SK-N-SH (cell line): ENCODE data around the gene ZNF441. TPM values are rescaled to one million over a fixed set of nuclear protein-coding genes. Genes with fewer than 3 reads are reported as not detected.

Experiments used
- CTCF ChIA-PET: fragments of 300-600, 350-600 bp; formaldehyde crosslinking; extraction: SDS; loops from one replicate; lab custom pipeline; 2021; lab: Yijun Ruan, JAX
- POLR2A ChIA-PET: fragments of 350-600 bp; sonication (Branson Sonifier 250); formaldehyde crosslinking; extraction: SDS; loops from one replicate; lab custom pipeline; 2020; ENCODE audit warnings: antibody characterized with exemption, inconsistent platforms; lab: Yijun Ruan, JAX
- DNase-seq: peaks from one replicate; pipeline ENCODE4 v3.0.0; 2012
- H2AFZ ChIP-seq: fragments of 200-600 bp; sonication (generic); 2 replicates; pipeline ENCODE4 v1.8.1; 2016; ENCODE audit warnings: antibody characterized with exemption, mild to moderate bottlenecking, low read depth
- H3F3A ChIP-seq: fragments of 200-600 bp; sonication (generic); replicated peaks from 2 replicates; pipeline ENCODE3; 2016; ENCODE audit warnings: antibody characterized with exemption, mild to moderate bottlenecking; ENCODE audit not compliant: insufficient read depth
- H3K27ac ChIP-seq, 2 experiments: fragments of 200-500 bp in 1 of 2; fragments of 200-600 bp in 1 of 2; sonication (Bioruptor generic) in 1 of 2; sonication (generic), shearing (Covaris generic) in 1 of 2; 2 replicates each; pipeline versions ENCODE4 v1.5.1 to v1.6.1; 2014 to 2016; ENCODE audit warnings: low read depth in 2 of 2, inconsistent platforms in 1 of 2, low read length in 1 of 2, mild to moderate bottlenecking in 1 of 2, mixed read lengths in 1 of 2
- H3K27me3 ChIP-seq: fragments of 200-600 bp; sonication (generic), shearing (Covaris generic); 2 replicates; pipeline ENCODE4 v1.6.1; 2016; ENCODE audit warnings: mixed run types; ENCODE audit not compliant: insufficient read depth
- H3K36me3 ChIP-seq, 2 experiments: fragments of 200-500 bp in 1 of 2; fragments of 200-600 bp in 1 of 2; sonication (Bioruptor generic) in 1 of 2; sonication (generic) in 1 of 2; replicated peaks in 1 of 2; 2 replicates each; pipeline versions ENCODE3 to v1.5.1; 2014 to 2016; ENCODE audit warnings: low read length in 1 of 2, mild to moderate bottlenecking in 1 of 2; ENCODE audit not compliant: insufficient read depth in 2 of 2, control insufficient read depth in 1 of 2
- H3K4me1 ChIP-seq, 2 experiments: fragments of 200-500 bp in 1 of 2; fragments of 200-600 bp in 1 of 2; sonication (Bioruptor generic) in 1 of 2; sonication (generic), shearing (Covaris generic) in 1 of 2; 2 replicates each; pipeline versions ENCODE4 v1.5.1 to v1.6.1; 2014 to 2016; ENCODE audit warnings: low read depth in 1 of 2, low read length in 1 of 2, mixed run types in 1 of 2; ENCODE audit not compliant: insufficient read depth in 2 of 2, control insufficient read depth in 1 of 2
- H3K4me2 ChIP-seq: fragments of 200-600 bp; sonication (generic), shearing (Covaris generic); 2 replicates; pipeline ENCODE4 v1.6.1; 2017; ENCODE audit warnings: mixed run types
- H3K4me3 ChIP-seq, 2 experiments: fragments of 200-500 bp in 1 of 2; fragments of 200-600 bp in 1 of 2; sonication (Bioruptor generic) in 1 of 2; sonication (generic), shearing (Covaris generic) in 1 of 2; 2 replicates each; pipeline versions ENCODE4 v1.5.1 to v1.8.1; 2014 to 2016; ENCODE audit warnings: low read depth in 2 of 2, inconsistent platforms in 1 of 2, low read length in 1 of 2, mild to moderate bottlenecking in 1 of 2, mixed read lengths in 1 of 2, moderate library complexity in 1 of 2
- H3K79me2 ChIP-seq: fragments of 200-600 bp; sonication (generic); 2 replicates; pipeline ENCODE4 v1.8.1; 2017; ENCODE audit warnings: mild to moderate bottlenecking; ENCODE audit not compliant: insufficient read depth
- H3K9ac ChIP-seq: fragments of 200-600 bp; sonication (generic); 2 replicates; pipeline ENCODE4 v1.6.1; 2017; ENCODE audit warnings: mixed run types
- H3K9me2 ChIP-seq: fragments of 200-600 bp; sonication (generic); 2 replicates; pipeline ENCODE4 v1.6.1; 2017; ENCODE audit warnings: mixed run types
- H3K9me3 ChIP-seq: fragments of 200-600 bp; sonication (generic); 2 replicates; pipeline ENCODE4 v1.6.1; 2017; ENCODE audit warnings: mixed run types, mild to moderate bottlenecking, moderate library complexity
- H4K20me1 ChIP-seq: fragments of 200-600 bp; sonication (generic); 2 replicates; pipeline ENCODE4 v1.6.1; 2017; ENCODE audit warnings: mild to moderate bottlenecking, mixed run types; ENCODE audit not compliant: insufficient read depth
- CTCF ChIP-seq: fragments of 200-600 bp; sonication (generic); IDR thresholded peaks from 2 replicates; pipeline ENCODE4 v1.6.1; 2017; ENCODE audit warnings: antibody characterized with exemption, mild to moderate bottlenecking, moderate library complexity
- ELF1 ChIP-seq: IDR thresholded peaks from 2 replicates; pipeline ENCODE4 v1.4.0; 2012
- EP300 ChIP-seq, 2 experiments: IDR thresholded peaks; 2 replicates each; pipeline versions ENCODE4 v1.4.0 to v1.6.1; 2012; ENCODE audit warnings: borderline replicate concordance in 1 of 2, low read depth in 1 of 2, low read length in 1 of 2
- MAX ChIP-seq: IDR thresholded peaks from 2 replicates; pipeline ENCODE4 v1.4.0; 2012; ENCODE audit warnings: low read depth
- NRF1 ChIP-seq: IDR thresholded peaks from 2 replicates; pipeline ENCODE4 v1.6.1; 2012; ENCODE audit warnings: low read depth, mild to moderate bottlenecking, low read length
- POLR2AphosphoS5 ChIP-seq: IDR thresholded peaks from 2 replicates; pipeline ENCODE4 v1.6.1; 2012; ENCODE audit warnings: low read depth, low read length
- RAD21 ChIP-seq: IDR thresholded peaks from 2 replicates; pipeline ENCODE4 v1.6.1; 2012; ENCODE audit warnings: mild to moderate bottlenecking, low read length
- RCOR1 ChIP-seq: fragments of 150-350 bp; IDR thresholded peaks from 2 replicates; pipeline ENCODE4 v1.6.1; 2017; ENCODE audit warnings: antibody characterized with exemption, low read length
- RFX5 ChIP-seq: IDR thresholded peaks from 2 replicates; pipeline ENCODE4 v1.6.1; 2012; ENCODE audit warnings: mild to moderate bottlenecking, improper control_type of control experiment, low read length
- SIN3A ChIP-seq: IDR thresholded peaks from 2 replicates; pipeline ENCODE4 v1.6.1; 2012; ENCODE audit warnings: low read depth, mild to moderate bottlenecking, low read length, moderate library complexity, borderline replicate concordance
- SMC3 ChIP-seq: IDR thresholded peaks from 2 replicates; pipeline ENCODE4 v1.6.1; 2012; ENCODE audit warnings: low read depth, low read length, improper control_type of control experiment
- TAF1 ChIP-seq: IDR thresholded peaks from 2 replicates; pipeline ENCODE4 v1.6.1; 2012; ENCODE audit warnings: low read depth, mild to moderate bottlenecking, low read length, moderate library complexity, borderline replicate concordance
- TCF12 ChIP-seq: IDR thresholded peaks from 2 replicates; pipeline ENCODE4 v1.4.0; 2012
- USF1 ChIP-seq: IDR thresholded peaks from 2 replicates; pipeline ENCODE4 v1.4.0; 2012; ENCODE audit warnings: low read depth, borderline replicate concordance
- YY1 ChIP-seq: IDR thresholded peaks from 2 replicates; pipeline ENCODE4 v1.4.0; 2012; ENCODE audit warnings: low read depth, mild to moderate bottlenecking
- WGBS: methylation state at CpG from one replicate; pipeline ENCODE4 v1.1.6; 2017; ENCODE audit warnings: low lambda C conversion rate; 5-methylcytosine and 5-hydroxymethylcytosine counted together
- polyA plus RNA-seq, 3 experiments: library from polyadenylated mRNA; depleted of rRNA; stranded (reverse); fragments of >200 nt; gene quantifications; 2 replicates each; pipeline ENCODE4 v1.2.3, GENCODE V29; 2012
- TF ChIP-seq, protein P1 (sequence below): fragments of 150-350 bp; IDR thresholded peaks from 2 replicates; pipeline ENCODE4 v1.6.1; 2016; ENCODE audit warnings: mild to moderate bottlenecking, low read depth, low read length
- TF ChIP-seq, protein P2 (sequence below): IDR thresholded peaks from 2 replicates; pipeline ENCODE4 v1.4.0; 2012; ENCODE audit warnings: low read depth, borderline replicate concordance
- TF ChIP-seq, protein P3 (sequence below): IDR thresholded peaks from 2 replicates; pipeline ENCODE4 v1.6.1; 2012; ENCODE audit warnings: mild to moderate bottlenecking, low read depth, low read length, moderate library complexity

Gene ZNF441
- polyA plus RNA-seq, 1 of the 3 experiments (the other 2 are of a cell fraction) = 3.2 TPM

DNA sequence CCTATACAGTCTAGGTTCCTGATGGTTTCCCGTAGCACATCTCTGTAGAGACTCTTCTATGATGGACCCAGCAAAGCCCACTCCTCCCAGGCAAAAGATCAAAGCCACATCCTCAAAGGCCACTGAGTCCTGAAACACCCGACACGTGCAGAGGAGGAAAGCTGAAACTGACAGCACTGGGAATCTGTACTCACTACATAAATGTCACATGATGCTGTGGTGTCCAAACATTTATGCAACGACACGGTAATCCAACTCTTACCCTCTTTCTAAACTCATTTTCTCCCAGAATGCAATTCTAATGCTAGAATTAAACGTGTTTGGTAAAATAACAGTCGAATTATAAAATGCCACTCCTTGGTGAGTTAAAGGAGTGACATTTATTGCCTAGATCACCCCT lies 7.0 kb upstream of the ZNF441 start:
- H4K20me1 ChIP-seq = no peaks in the 10 kb centered on the region
- no peak overlapping the region for H3K4me2 ChIP-seq
- POLR2A ChIA-PET = no interaction called here
- 13% methylated on average over 7 of the region's 7 CpGs for WGBS
- no peak overlapping the region for H3K4me3 ChIP-seq
- H3K27me3 ChIP-seq = no peaks in the 10 kb centered on the region
- no peaks in the 10 kb centered on the region for H3K9me3 ChIP-seq
- DNase-seq = no peak
- CTCF ChIA-PET = no interaction called here
- no peak overlapping the region for H3K27ac ChIP-seq
- H3K79me2 ChIP-seq = no peaks in the 10 kb centered on the region
- no peaks in the 10 kb centered on the region for H3F3A ChIP-seq
- H3K36me3 ChIP-seq = no peaks in the 10 kb centered on the region
- no peak overlapping the region for H2AFZ ChIP-seq
- no peaks in the 10 kb centered on the region for H3K9me2 ChIP-seq
- TF ChIP-seq RAD21 (no peak), TCF12 (no peak), TAF1 (no peak), SIN3A (no peak), MAX (no peak), RCOR1 (no peak), CTCF (no peak), USF1 (no peak), POLR2AphosphoS5 (no peak), NRF1 (no peak), EP300 (IDR thresholded peaks at IDR 0.05; ENCODE audit: borderline replicate concordance in 1 of 2, low read depth in 1 of 2, low read length in 1 of 2) (no peak), RFX5 (no peak), YY1 (no peak), SMC3 (no peak), ELF1 (no peak)
- TF ChIP-seq, protein P1, sequence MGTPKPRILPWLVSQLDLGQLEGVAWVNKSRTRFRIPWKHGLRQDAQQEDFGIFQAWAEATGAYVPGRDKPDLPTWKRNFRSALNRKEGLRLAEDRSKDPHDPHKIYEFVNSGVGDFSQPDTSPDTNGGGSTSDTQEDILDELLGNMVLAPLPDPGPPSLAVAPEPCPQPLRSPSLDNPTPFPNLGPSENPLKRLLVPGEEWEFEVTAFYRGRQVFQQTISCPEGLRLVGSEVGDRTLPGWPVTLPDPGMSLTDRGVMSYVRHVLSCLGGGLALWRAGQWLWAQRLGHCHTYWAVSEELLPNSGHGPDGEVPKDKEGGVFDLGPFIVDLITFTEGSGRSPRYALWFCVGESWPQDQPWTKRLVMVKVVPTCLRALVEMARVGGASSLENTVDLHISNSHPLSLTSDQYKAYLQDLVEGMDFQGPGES = no peak
- TF ChIP-seq, protein P2, sequence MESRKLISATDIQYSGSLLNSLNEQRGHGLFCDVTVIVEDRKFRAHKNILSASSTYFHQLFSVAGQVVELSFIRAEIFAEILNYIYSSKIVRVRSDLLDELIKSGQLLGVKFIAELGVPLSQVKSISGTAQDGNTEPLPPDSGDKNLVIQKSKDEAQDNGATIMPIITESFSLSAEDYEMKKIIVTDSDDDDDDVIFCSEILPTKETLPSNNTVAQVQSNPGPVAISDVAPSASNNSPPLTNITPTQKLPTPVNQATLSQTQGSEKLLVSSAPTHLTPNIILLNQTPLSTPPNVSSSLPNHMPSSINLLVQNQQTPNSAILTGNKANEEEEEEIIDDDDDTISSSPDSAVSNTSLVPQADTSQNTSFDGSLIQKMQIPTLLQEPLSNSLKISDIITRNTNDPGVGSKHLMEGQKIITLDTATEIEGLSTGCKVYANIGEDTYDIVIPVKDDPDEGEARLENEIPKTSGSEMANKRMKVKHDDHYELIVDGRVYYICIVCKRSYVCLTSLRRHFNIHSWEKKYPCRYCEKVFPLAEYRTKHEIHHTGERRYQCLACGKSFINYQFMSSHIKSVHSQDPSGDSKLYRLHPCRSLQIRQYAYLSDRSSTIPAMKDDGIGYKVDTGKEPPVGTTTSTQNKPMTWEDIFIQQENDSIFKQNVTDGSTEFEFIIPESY = no peak
- TF ChIP-seq, protein P3, sequence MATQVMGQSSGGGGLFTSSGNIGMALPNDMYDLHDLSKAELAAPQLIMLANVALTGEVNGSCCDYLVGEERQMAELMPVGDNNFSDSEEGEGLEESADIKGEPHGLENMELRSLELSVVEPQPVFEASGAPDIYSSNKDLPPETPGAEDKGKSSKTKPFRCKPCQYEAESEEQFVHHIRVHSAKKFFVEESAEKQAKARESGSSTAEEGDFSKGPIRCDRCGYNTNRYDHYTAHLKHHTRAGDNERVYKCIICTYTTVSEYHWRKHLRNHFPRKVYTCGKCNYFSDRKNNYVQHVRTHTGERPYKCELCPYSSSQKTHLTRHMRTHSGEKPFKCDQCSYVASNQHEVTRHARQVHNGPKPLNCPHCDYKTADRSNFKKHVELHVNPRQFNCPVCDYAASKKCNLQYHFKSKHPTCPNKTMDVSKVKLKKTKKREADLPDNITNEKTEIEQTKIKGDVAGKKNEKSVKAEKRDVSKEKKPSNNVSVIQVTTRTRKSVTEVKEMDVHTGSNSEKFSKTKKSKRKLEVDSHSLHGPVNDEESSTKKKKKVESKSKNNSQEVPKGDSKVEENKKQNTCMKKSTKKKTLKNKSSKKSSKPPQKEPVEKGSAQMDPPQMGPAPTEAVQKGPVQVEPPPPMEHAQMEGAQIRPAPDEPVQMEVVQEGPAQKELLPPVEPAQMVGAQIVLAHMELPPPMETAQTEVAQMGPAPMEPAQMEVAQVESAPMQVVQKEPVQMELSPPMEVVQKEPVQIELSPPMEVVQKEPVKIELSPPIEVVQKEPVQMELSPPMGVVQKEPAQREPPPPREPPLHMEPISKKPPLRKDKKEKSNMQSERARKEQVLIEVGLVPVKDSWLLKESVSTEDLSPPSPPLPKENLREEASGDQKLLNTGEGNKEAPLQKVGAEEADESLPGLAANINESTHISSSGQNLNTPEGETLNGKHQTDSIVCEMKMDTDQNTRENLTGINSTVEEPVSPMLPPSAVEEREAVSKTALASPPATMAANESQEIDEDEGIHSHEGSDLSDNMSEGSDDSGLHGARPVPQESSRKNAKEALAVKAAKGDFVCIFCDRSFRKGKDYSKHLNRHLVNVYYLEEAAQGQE = no peak
- TF ChIP-seq, all 33 proteins: peak for 0
- H3K4me1 ChIP-seq = no peaks in the 10 kb centered on the region
- no peak overlapping the region for H3K9ac ChIP-seq
